GM19438 (cell line): ENCODE results near the gene NUBPL.

ENCODE experiments used
- ATAC-seq: cut with Tn5 transposase; IDR thresholded peaks from one replicate; pipeline ENCODE4 v1.9.1; 2021; ENCODE audit warnings: low read depth; ENCODE audit not compliant: unreplicated experiment

The NUBPL gene

GRCh38 chr14:31561155-31561846 is at the start of gene NUBPL:
NUBPL (plus strand) TSS chr14:31561404; CDS start chr14:31561440, 36 bp downstream.
- ATAC-seq, result peak; percentile 96

GRCh38 chr14:31527087-31527486 is 34.1 kb upstream of the NUBPL start:
- no peak for ATAC-seq

GRCh38 chr14:31527546-31527945 is 33.7 kb upstream of the NUBPL start:
- ATAC-seq, result no peak

GRCh38 chr14:31529053-31529452 is 32.2 kb upstream of the NUBPL start:
- ATAC-seq, result no peak

- no peak for ATAC-seq
Observed at GRCh38 chr14:31530136-31530535, 31.1 kb upstream of the NUBPL start.

- ATAC-seq, result no peak
Observed at GRCh38 chr14:31536201-31536960, 24.8 kb upstream of the NUBPL start.

GRCh38 chr14:31541702-31542101 is 19.5 kb upstream of the NUBPL start:
- no peak for ATAC-seq

- no peak for ATAC-seq
Observed at GRCh38 chr14:31543969-31544799, 17.0 kb upstream of the NUBPL start.

GRCh38 chr14:31544816-31545215 is 16.4 kb upstream of the NUBPL start:
- no peak for ATAC-seq

GRCh38 chr14:31545328-31545727 is 15.9 kb upstream of the NUBPL start:
- ATAC-seq, result no peak

- no peak for ATAC-seq
Observed at GRCh38 chr14:31549817-31550216, 11.4 kb upstream of the NUBPL start.

- ATAC-seq, result no peak
Observed at GRCh38 chr14:31550589-31550988, 10.6 kb upstream of the NUBPL start.

GRCh38 chr14:31556191-31556590 is 5.0 kb upstream of the NUBPL start:
- no peak for ATAC-seq

- no peak for ATAC-seq
Observed at GRCh38 chr14:31559939-31560338, 1.3 kb upstream of the NUBPL start.

GRCh38 chr14:31560759-31561154 is 447 bp upstream of the NUBPL start:
- ATAC-seq, result peak; percentile 2

GRCh38 chr14:31564194-31564593 is 3.0 kb downstream of the NUBPL start:
- no peak for ATAC-seq

- no peak for ATAC-seq
Observed at GRCh38 chr14:31566456-31566855, 5.3 kb downstream of the NUBPL start.

- no peak for ATAC-seq
Observed at GRCh38 chr14:31567655-31568054, 6.5 kb downstream of the NUBPL start.

- ATAC-seq, result no peak
Observed at GRCh38 chr14:31568161-31568560, 7.0 kb downstream of the NUBPL start.

GRCh38 chr14:31568671-31569070 is 7.5 kb downstream of the NUBPL start:
- no peak for ATAC-seq

- ATAC-seq, result no peak
Observed at GRCh38 chr14:31572955-31573354, 11.8 kb downstream of the NUBPL start.
